GM23338 (cell line): ENCODE data around the gene AJM1. TPM values are rescaled to one million over a fixed set of nuclear protein-coding genes. Genes with fewer than 3 reads are reported as not detected.

Experiments used
- ATAC-seq: fragments of 200-7000 bp; cut with Tn5 transposase; 3 replicates; pipeline ENCODE4 v1.9.1; 2020
- DNase-seq: peaks from one replicate; pipeline ENCODE4 v3.0.0-alpha.2; 2015; ENCODE audit warnings: low spot score
- H2AFZ ChIP-seq: fragments of 200-600 bp; sonication (generic); 2 replicates; pipeline ENCODE4 v1.8.0; 2016; ENCODE audit warnings: antibody characterized with exemption, mild to moderate bottlenecking, moderate library complexity
- H3F3A ChIP-seq: fragments of 200-600 bp; sonication (generic); replicated peaks from 2 replicates; pipeline ENCODE4 v1.8.0; 2017; ENCODE audit warnings: antibody characterized with exemption, mixed run types, low read depth
- H3K27ac ChIP-seq: fragments of 200-600 bp; sonication (generic); 2 replicates; pipeline ENCODE4 v1.6.1; 2016; ENCODE audit warnings: low read depth
- H3K27me3 ChIP-seq: fragments of 200-600 bp; sonication (generic); 2 replicates; pipeline ENCODE4 v1.8.0; 2016; ENCODE audit warnings: mild to moderate bottlenecking, mixed run types, moderate library complexity; ENCODE audit not compliant: insufficient read depth
- H3K36me3 ChIP-seq: fragments of 200-600 bp; sonication (generic); 2 replicates; pipeline ENCODE4 v1.8.0; 2016; ENCODE audit warnings: mild to moderate bottlenecking; ENCODE audit not compliant: insufficient read depth
- H3K4me1 ChIP-seq: fragments of 200-600 bp; sonication (generic); 2 replicates; pipeline ENCODE4 v1.8.0; 2016; ENCODE audit warnings: mild to moderate bottlenecking, moderate library complexity; ENCODE audit not compliant: insufficient read depth
- H3K4me2 ChIP-seq: fragments of 200-600 bp; sonication (generic); 2 replicates; pipeline ENCODE4 v1.7.1; 2017; ENCODE audit warnings: mixed run types
- H3K4me3 ChIP-seq: fragments of 200-600 bp; sonication (generic); 2 replicates; pipeline ENCODE4 v1.6.1; 2016; ENCODE audit warnings: mixed run types
- H3K79me2 ChIP-seq: fragments of 200-600 bp; sonication (generic); replicated peaks from 2 replicates; pipeline ENCODE4 v1.8.0; 2017; ENCODE audit warnings: mild to moderate bottlenecking; ENCODE audit not compliant: insufficient read depth
- H3K9me2 ChIP-seq: fragments of 200-600 bp; sonication (generic); 2 replicates; pipeline ENCODE4 v1.8.0; 2017; ENCODE audit not compliant: insufficient read depth
- H4K20me1 ChIP-seq: fragments of 200-600 bp; sonication (generic); replicated peaks from 2 replicates; pipeline ENCODE4 v1.8.0; 2017; ENCODE audit warnings: mild to moderate bottlenecking; ENCODE audit not compliant: insufficient read depth
- H3K27ac Mint-ChIP-seq: 2 replicates; pipeline ENCODE4 v1.8.0; 2020; ENCODE audit warnings: inconsistent platforms, mild to moderate bottlenecking, moderate library complexity, mixed read lengths
- H3K27me3 Mint-ChIP-seq: 3 replicates; pipeline ENCODE4 v1.8.0; 2022; ENCODE audit warnings: low read depth, mild to moderate bottlenecking, moderate library complexity, mixed read lengths, inconsistent platforms; ENCODE audit not compliant: insufficient read depth, poor library complexity
- H3K36me3 Mint-ChIP-seq: 3 replicates; pipeline ENCODE4 v1.8.0; 2021; ENCODE audit warnings: low read depth, mild to moderate bottlenecking, inconsistent platforms, moderate library complexity, mixed read lengths
- H3K4me1 Mint-ChIP-seq: 3 replicates; pipeline ENCODE4 v1.8.0; 2020; ENCODE audit warnings: mild to moderate bottlenecking, inconsistent platforms, mixed read lengths
- H3K4me3 Mint-ChIP-seq: 3 replicates; pipeline ENCODE4 v1.8.0; 2021; ENCODE audit warnings: moderate library complexity, mild to moderate bottlenecking, inconsistent platforms, mixed read lengths
- H3K9me3 Mint-ChIP-seq: 3 replicates; pipeline ENCODE4 v1.8.0; 2020; ENCODE audit warnings: moderate library complexity, mild to moderate bottlenecking, inconsistent platforms, mixed read lengths
- CREB1 ChIP-seq: fragments of 250-450 bp; sonication (Bioruptor Pico); IDR thresholded peaks from 2 replicates; pipeline ENCODE4 v1.5.0; 2020; ENCODE audit warnings: low read depth, mild to moderate bottlenecking, moderate library complexity
- JUNB ChIP-seq: IDR thresholded peaks from one replicate; pipeline ENCODE4 v1.6.1; 2016; ENCODE audit warnings: antibody characterized with exemption; ENCODE audit not compliant: unreplicated experiment
- NANOG ChIP-seq: IDR thresholded peaks from 2 replicates; pipeline ENCODE4 v1.6.1; 2016; ENCODE audit warnings: antibody characterized with exemption, borderline replicate concordance
- POLR2AphosphoS5 ChIP-seq: IDR thresholded peaks from 2 replicates; pipeline ENCODE4 v1.6.1; 2016; ENCODE audit warnings: antibody characterized with exemption, low read depth
- REST ChIP-seq: IDR thresholded peaks from one replicate; pipeline ENCODE4 v1.6.1; 2018; ENCODE audit warnings: antibody characterized with exemption; ENCODE audit not compliant: unreplicated experiment
- ZNF114 ChIP-seq: fragments of 250-450 bp; sonication (Bioruptor Pico); IDR thresholded peaks from 2 replicates; pipeline ENCODE4 v1.5.0; 2020; ENCODE audit warnings: mild to moderate bottlenecking, moderate library complexity
- ZNF331 ChIP-seq: fragments of 250-450 bp; sonication (Bioruptor Pico); IDR thresholded peaks from 2 replicates; pipeline ENCODE4 v1.5.0; 2020; ENCODE audit warnings: low read depth, mild to moderate bottlenecking, moderate library complexity
- polyA plus RNA-seq: library from polyadenylated mRNA; unstranded; fragments of >200 nt; fragmentation: Nextera tagmentation; extraction: Ambion mirVana; gene quantifications from 2 replicates; pipeline ENCODE4 v1.2.1, GENCODE V29; 2016
- total RNA-seq: library from RNA; depleted of rRNA; stranded (reverse); fragments of >200 nt; shearing (Covaris generic); gene quantifications from 2 replicates; pipeline ENCODE4 v1.2.3, GENCODE V29; 2014
- TF ChIP-seq, protein P1 (sequence below), 2 experiments: fragments of 200-600 bp in 1 of 2; sonication (generic) in 1 of 2; conservative IDR thresholded peaks; 2 replicates each; pipeline versions ENCODE4 v1.5.1 to v1.6.1; 2016 to 2017; ENCODE audit warnings: antibody characterized with exemption in 2 of 2, low read depth in 2 of 2, mild to moderate bottlenecking in 2 of 2, moderate library complexity in 1 of 2

The AJM1 gene
- total and polyA plus RNA-seq, 2 experiments from 2014 or later, result 0.36 to 0.49 TPM

- TF ChIP-seq ZNF331, result no peak
- TF ChIP-seq CREB1 (CRISPR knock-in tag), result no peak
- no peak for TF ChIP-seq REST
These were observed 43.0 kb upstream of the AJM1 start (continued) for GRCh38 chr9:136799079-136799853.

DNA sequence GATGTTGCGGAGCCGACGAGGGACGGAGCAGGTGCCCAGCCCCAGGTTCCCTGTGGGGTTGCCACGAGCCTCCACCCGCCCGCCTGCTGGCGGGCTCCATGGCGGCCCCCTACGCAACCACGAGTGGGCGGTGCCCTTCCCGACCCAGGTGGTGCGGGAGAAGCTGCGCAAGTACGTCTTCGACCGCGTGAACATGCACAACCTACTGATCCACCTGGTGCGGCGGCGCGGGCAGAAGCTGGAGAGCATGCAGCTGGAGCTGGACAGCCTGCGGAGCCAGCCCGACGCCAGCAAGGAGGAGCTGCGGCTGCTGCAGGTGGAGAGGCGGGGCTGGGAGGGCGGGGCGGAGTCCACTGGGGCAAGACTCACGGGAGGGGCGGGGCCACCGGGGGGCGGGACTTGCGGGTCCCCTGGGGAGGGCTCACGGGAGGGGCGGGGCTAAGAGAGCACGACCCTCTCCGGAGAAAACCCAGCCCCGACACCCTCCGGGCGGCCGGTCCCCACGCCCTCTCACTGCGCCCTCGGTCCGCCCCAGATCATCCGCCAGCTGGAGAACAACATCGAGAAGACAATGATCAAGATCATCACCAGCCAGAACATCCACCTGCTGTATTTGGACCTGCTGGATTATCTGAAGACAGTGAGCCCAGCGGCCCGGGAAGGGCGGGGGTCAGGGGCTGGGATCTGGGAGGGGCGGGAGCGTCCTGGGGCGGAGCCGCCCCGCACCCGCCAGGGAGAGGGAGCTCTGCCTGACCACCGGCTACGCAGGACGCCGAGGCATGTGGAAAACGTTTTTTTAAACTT lies 42.2 kb upstream of the AJM1 start:
- TF ChIP-seq NANOG (no peak), REST (no peak), JUNB (no peak), POLR2AphosphoS5 (peak; percentile 74), ZNF114 (CRISPR knock-in tag) (no peak)
- TF ChIP-seq, protein P1, sequence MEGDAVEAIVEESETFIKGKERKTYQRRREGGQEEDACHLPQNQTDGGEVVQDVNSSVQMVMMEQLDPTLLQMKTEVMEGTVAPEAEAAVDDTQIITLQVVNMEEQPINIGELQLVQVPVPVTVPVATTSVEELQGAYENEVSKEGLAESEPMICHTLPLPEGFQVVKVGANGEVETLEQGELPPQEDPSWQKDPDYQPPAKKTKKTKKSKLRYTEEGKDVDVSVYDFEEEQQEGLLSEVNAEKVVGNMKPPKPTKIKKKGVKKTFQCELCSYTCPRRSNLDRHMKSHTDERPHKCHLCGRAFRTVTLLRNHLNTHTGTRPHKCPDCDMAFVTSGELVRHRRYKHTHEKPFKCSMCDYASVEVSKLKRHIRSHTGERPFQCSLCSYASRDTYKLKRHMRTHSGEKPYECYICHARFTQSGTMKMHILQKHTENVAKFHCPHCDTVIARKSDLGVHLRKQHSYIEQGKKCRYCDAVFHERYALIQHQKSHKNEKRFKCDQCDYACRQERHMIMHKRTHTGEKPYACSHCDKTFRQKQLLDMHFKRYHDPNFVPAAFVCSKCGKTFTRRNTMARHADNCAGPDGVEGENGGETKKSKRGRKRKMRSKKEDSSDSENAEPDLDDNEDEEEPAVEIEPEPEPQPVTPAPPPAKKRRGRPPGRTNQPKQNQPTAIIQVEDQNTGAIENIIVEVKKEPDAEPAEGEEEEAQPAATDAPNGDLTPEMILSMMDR (conservative IDR thresholded peaks at IDR 0.05; ENCODE audit: low read depth in 2 of 2), result no peak
- Mint-ChIP-seq H3K36me3 (no peaks in the 10 kb centered on the region; the same call in 2 of the 3 replicates), H3K27ac (peak overlapping the region; percentile 92), H3K4me1 (peaks cover 19% of the 10 kb centered on the region), H3K4me3 (peak overlapping the region; percentile 88), H3K9me3 (no peaks in the 10 kb centered on the region), H3K27me3 (peaks cover 32% of the 10 kb centered on the region)
- Histone ChIP-seq H3K4me1 (peaks cover 16% of the 10 kb centered on the region), H3K9me2 (no peaks in the 10 kb centered on the region), H3K4me3 (peak overlapping the region; percentile 89), H3K27me3 (peaks cover 13% of the 10 kb centered on the region), H3K36me3 (no peaks in the 10 kb centered on the region), H3K4me2 (peak overlapping the region; percentile 99), H3K79me2 (no peaks in the 10 kb centered on the region), H3K27ac (no peak overlapping the region), H2AFZ (peak overlapping the region; percentile 94), H4K20me1 (no peaks in the 10 kb centered on the region; the same call in 1 of the 2 replicates), H3F3A (peaks cover 10% of the 10 kb centered on the region; the same call in 1 of the 2 replicates)
- DNase-seq (peak; percentile 94), ATAC-seq (peak; percentile 68)
